Fibroblast of lung (primary cell): Measurements from ENCODE around the gene SEMA3D. TPM values are rescaled to one million over a fixed set of nuclear protein-coding genes. Genes with fewer than 3 reads are reported as not detected.

Experiments
- DNase-seq, 2 donors: peaks; one replicate each; pipeline versions ENCODE4 v3.0.0 to v3.0.0-alpha.2; 2010; ENCODE audit warnings: low read depth in 2 of 2
- H2AFZ ChIP-seq: 2 replicates; pipeline ENCODE4 v1.5.1; 2012; ENCODE audit warnings: low read length, control low read depth, inconsistent platforms
- H3K27ac ChIP-seq: 2 replicates; pipeline ENCODE4 v1.5.1; 2011; ENCODE audit warnings: low read length, control low read depth; ENCODE audit not compliant: insufficient read depth
- H3K27me3 ChIP-seq: 2 replicates; pipeline ENCODE4 v1.5.1; 2011; ENCODE audit warnings: mild to moderate bottlenecking, low read length; ENCODE audit not compliant: control insufficient read depth, insufficient read depth
- H3K36me3 ChIP-seq: 2 replicates; pipeline ENCODE4 v1.5.1; 2011; ENCODE audit warnings: low read length; ENCODE audit not compliant: control insufficient read depth, insufficient read depth
- H3K4me1 ChIP-seq: 2 replicates; pipeline ENCODE4 v1.5.1; 2011; ENCODE audit warnings: low read length; ENCODE audit not compliant: control insufficient read depth, insufficient read depth; ENCODE audit errors: extremely low read depth
- H3K4me2 ChIP-seq: 2 replicates; pipeline ENCODE4 v1.5.1; 2011; ENCODE audit warnings: low read length, control low read depth; ENCODE audit not compliant: insufficient read depth; ENCODE audit errors: extremely low read depth
- H3K4me3 ChIP-seq, 4 experiments: fragments of 200-600 bp in 1 of 4; sonication (generic) in 1 of 4; replicated peaks in 1 of 4; 2 replicates each; pipeline ENCODE4 v1.5.1; 2011 to 2016; ENCODE audit warnings: low read length in 4 of 4, low read depth in 3 of 4, mild to moderate bottlenecking in 3 of 4, control low read depth in 2 of 4, inconsistent platforms in 1 of 4, mixed read lengths in 1 of 4; ENCODE audit not compliant: insufficient read depth in 1 of 4; ENCODE audit errors: control extremely low read depth in 1 of 4
- H3K79me2 ChIP-seq: 2 replicates; pipeline ENCODE4 v1.5.1; 2012; ENCODE audit warnings: mild to moderate bottlenecking, low read length, inconsistent platforms; ENCODE audit not compliant: control insufficient read depth, insufficient read depth
- H3K9ac ChIP-seq: 2 replicates; pipeline ENCODE4 v1.5.1; 2011; ENCODE audit warnings: mild to moderate bottlenecking, low read length, control low read depth; ENCODE audit not compliant: insufficient read depth
- H3K9me3 ChIP-seq: 2 replicates; pipeline ENCODE4 v1.5.1; 2012; ENCODE audit warnings: low read depth, low read length; ENCODE audit not compliant: control insufficient read depth, insufficient read depth
- H4K20me1 ChIP-seq: 2 replicates; pipeline ENCODE4 v1.5.1; 2011; ENCODE audit warnings: low read length; ENCODE audit not compliant: control insufficient read depth, insufficient read depth; ENCODE audit errors: extremely low read depth
- CTCF ChIP-seq, 2 donors: IDR thresholded peaks in 1 of 2; conservative IDR thresholded peaks in 1 of 2; 1 replicate in 1 of 2; 2 replicates in 1 of 2; pipeline ENCODE4 v1.5.1; 2011 to 2012; ENCODE audit warnings: low read length in 2 of 2, control low read depth in 1 of 2, inconsistent platforms in 1 of 2, low read depth in 1 of 2, mild to moderate bottlenecking in 1 of 2
- EZH2 ChIP-seq: IDR thresholded peaks from 2 replicates; pipeline ENCODE4 v1.5.1; 2012; ENCODE audit warnings: low read length, control low read depth, mild to moderate bottlenecking; ENCODE audit errors: missing control alignments
- polyA plus RNA-seq, 2 donors: library from polyadenylated mRNA; depleted of rRNA in 1 of 2; stranded (reverse) in 1 of 2; unstranded in 1 of 2; fragments of >200 nt; gene quantifications; 2 replicates each; pipeline ENCODE4 v1.2.1, GENCODE V29; 2011 to 2012; ENCODE audit warnings: missing spikeins in 1 of 2
- total RNA-seq: library from RNA; depleted of rRNA; stranded (reverse); fragments of >200 nt; gene quantifications from 2 replicates; pipeline ENCODE4 v1.2.1, GENCODE V29; 2014

Gene SEMA3D
- total and polyA plus RNA-seq, 2 donors (not counting 1 experiment from before 2014, with no cell fraction given) = 4.1 to 4.6 TPM

GRCh38 chr7:85004402-85004801, 182.5 kb downstream of the SEMA3D start:
- Histone ChIP-seq H3K27ac (no peak overlapping the region), H2AFZ (peak overlapping the region; percentile 46), H4K20me1 (no peaks in the 10 kb centered on the region), H3K4me1 (no peaks in the 10 kb centered on the region), H3K4me2 (no peak overlapping the region), H3K79me2 (no peaks in the 10 kb centered on the region), H3K36me3 (no peaks in the 10 kb centered on the region), H3K27me3 (no peaks in the 10 kb centered on the region), H3K9ac (no peak overlapping the region), H3K4me3 (no peak overlapping the region), H3K9me3 (no peaks in the 10 kb centered on the region)
- TF ChIP-seq EZH2 = no peak
- TF ChIP-seq CTCF (conservative IDR thresholded peaks at IDR 0.05 in 1 of 2, IDR thresholded peaks at IDR 0.05 in 1 of 2; ENCODE audit: low read depth in 1 of 2, low read length in 2 of 2) = no peak
- DNase-seq = peak in 1 of 2 donors; percentile 19

GRCh38 chr7:85001495-85002345, 185.1 kb downstream of the SEMA3D start:
- Histone ChIP-seq H2AFZ (no peak overlapping the region), H4K20me1 (no peaks in the 10 kb centered on the region), H3K27me3 (no peaks in the 10 kb centered on the region), H3K9me3 (no peaks in the 10 kb centered on the region), H3K27ac (no peak overlapping the region), H3K36me3 (no peaks in the 10 kb centered on the region), H3K4me3 (no peak overlapping the region), H3K79me2 (no peaks in the 10 kb centered on the region), H3K4me1 (no peaks in the 10 kb centered on the region), H3K9ac (no peak overlapping the region), H3K4me2 (no peak overlapping the region)
- TF ChIP-seq EZH2 (no peak), CTCF (conservative IDR thresholded peaks at IDR 0.05 in 1 of 2, IDR thresholded peaks at IDR 0.05 in 1 of 2; ENCODE audit: low read depth in 1 of 2, low read length in 2 of 2) (no peak)
- no peak for DNase-seq

- Histone ChIP-seq H3K27me3 (no peaks in the 10 kb centered on the region), H3K9ac (no peak overlapping the region), H2AFZ (no peak overlapping the region), H3K4me1 (no peaks in the 10 kb centered on the region), H3K36me3 (no peaks in the 10 kb centered on the region), H3K4me3 (no peak overlapping the region), H3K4me2 (no peak overlapping the region), H3K27ac (no peak overlapping the region), H4K20me1 (no peaks in the 10 kb centered on the region), H3K9me3 (no peaks in the 10 kb centered on the region), H3K79me2 (no peaks in the 10 kb centered on the region)
- TF ChIP-seq EZH2 (no peak), CTCF (conservative IDR thresholded peaks at IDR 0.05 in 1 of 2, IDR thresholded peaks at IDR 0.05 in 1 of 2; ENCODE audit: low read depth in 1 of 2, low read length in 2 of 2) (no peak)
- DNase-seq = no peak
Observed at GRCh38 chr7:85000735-85001350, 186.0 kb downstream of the SEMA3D start.
